ENCODE measurements around the gene PRRC2C. TPM values are rescaled to one million over a fixed set of nuclear protein-coding genes. Genes with fewer than 3 reads are reported as not detected.

PRRC2C gene
- total RNA-seq, 1 experiment from 2014 or later = 208 TPM

DNA sequence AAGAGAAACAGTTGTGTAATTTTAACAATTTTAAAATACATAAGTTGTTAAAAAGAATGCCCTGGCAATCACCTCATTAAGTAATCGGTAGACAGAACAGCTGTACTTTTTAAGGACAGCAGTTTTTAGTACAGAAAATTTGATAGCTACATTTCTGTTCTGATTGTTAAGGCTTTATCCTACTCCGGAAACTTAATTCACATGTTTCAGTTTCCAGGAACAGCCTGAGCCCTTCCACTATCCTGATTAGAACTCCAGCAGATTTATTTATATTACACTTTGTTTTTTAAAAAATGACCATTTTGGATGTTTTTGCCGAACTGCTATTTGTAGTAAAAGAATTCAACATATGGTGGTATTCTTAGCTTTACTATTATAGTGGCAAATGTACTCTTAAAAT, 8.7 kb downstream of the PRRC2C start:
- no peak for DNase-seq
- H3K4me3 ChIP-seq (ENCODE audit: low read depth, low read length) = no peak overlapping the region
- BruUV-seq (replicated peaks) = no TSS peak
- Mint-ChIP-seq H3K9me3 (ENCODE audit: unreplicated experiment) (no peaks in the 10 kb centered on the region), H3K36me3 (ENCODE audit: insufficient read depth, unreplicated experiment) (peaks cover 47% of the 10 kb centered on the region), H3K27ac (ENCODE audit: unreplicated experiment) (no peak overlapping the region), H3K27me3 (ENCODE audit: insufficient read depth, unreplicated experiment) (no peaks in the 10 kb centered on the region), H3K4me1 (ENCODE audit: low read depth, unreplicated experiment) (peaks cover 25% of the 10 kb centered on the region), H3K4me3 (ENCODE audit: unreplicated experiment) (no peak overlapping the region)
- ChIA-PET POLR2A (no interaction called here), CTCF (no interaction called here)
- intact Hi-C loops (cut with micrococcal nuclease; ENCODE audit: unreplicated experiment) = no loop called here
- no peaks in the 10 kb centered on the region for H3K27me3 ChIP-seq (replicated peaks; ENCODE audit: control insufficient read depth, insufficient read depth, low read length)
- peaks cover 8% of the 10 kb centered on the region; the same call in 1 of the 2 replicates for H3K4me1 ChIP-seq
- TF ChIP-seq, protein P1, sequence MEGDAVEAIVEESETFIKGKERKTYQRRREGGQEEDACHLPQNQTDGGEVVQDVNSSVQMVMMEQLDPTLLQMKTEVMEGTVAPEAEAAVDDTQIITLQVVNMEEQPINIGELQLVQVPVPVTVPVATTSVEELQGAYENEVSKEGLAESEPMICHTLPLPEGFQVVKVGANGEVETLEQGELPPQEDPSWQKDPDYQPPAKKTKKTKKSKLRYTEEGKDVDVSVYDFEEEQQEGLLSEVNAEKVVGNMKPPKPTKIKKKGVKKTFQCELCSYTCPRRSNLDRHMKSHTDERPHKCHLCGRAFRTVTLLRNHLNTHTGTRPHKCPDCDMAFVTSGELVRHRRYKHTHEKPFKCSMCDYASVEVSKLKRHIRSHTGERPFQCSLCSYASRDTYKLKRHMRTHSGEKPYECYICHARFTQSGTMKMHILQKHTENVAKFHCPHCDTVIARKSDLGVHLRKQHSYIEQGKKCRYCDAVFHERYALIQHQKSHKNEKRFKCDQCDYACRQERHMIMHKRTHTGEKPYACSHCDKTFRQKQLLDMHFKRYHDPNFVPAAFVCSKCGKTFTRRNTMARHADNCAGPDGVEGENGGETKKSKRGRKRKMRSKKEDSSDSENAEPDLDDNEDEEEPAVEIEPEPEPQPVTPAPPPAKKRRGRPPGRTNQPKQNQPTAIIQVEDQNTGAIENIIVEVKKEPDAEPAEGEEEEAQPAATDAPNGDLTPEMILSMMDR (IDR thresholded peaks at IDR 0.05; ENCODE audit: insufficient read depth in 1 of 2, low read depth in 1 of 2, low read length in 1 of 2, severe bottlenecking in 1 of 2, unreplicated experiment in 1 of 2) = no peak
- H3K9me3 ChIP-seq = no peaks in the 10 kb centered on the region
- H3K36me3 ChIP-seq (ENCODE audit: control insufficient read depth, insufficient read depth, low read length) = peaks cover 3% of the 10 kb centered on the region

DNA sequence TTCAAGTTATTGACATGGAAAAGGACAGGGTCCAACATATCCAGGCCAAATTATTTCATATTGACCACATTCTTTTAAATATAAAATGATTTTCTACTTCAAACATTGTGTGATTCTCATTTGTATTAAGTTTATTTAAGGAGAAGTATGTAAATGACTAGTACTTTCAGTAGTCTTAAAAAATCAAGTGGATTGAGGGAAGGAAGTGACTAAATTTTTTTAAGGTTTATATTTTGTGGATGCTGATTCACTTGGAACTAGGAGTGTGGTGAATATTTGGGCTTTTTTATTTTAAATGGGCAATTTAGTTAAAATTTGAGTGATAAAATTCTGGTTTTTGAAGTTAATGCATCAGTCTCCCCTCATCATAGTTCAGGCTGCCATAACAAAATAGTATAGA, 10.1 kb downstream of the PRRC2C start:
- Histone ChIP-seq H3K4me1 (peaks cover 9% of the 10 kb centered on the region; the same call in 1 of the 2 replicates), H3K9me3 (no peaks in the 10 kb centered on the region), H3K36me3 (ENCODE audit: control insufficient read depth, insufficient read depth, low read length) (peaks cover 3% of the 10 kb centered on the region), H3K4me3 (ENCODE audit: low read depth, low read length) (no peak overlapping the region), H3K27me3 (replicated peaks; ENCODE audit: control insufficient read depth, insufficient read depth, low read length) (no peaks in the 10 kb centered on the region)
- TF ChIP-seq, protein P1 (IDR thresholded peaks at IDR 0.05; ENCODE audit: insufficient read depth in 1 of 2, low read depth in 1 of 2, low read length in 1 of 2, severe bottlenecking in 1 of 2, unreplicated experiment in 1 of 2) = no peak
- intact Hi-C loops (cut with micrococcal nuclease; ENCODE audit: unreplicated experiment) = no loop called here
- DNase-seq = no peak
- no peak overlapping the region for H3K4me3 Mint-ChIP-seq (ENCODE audit: unreplicated experiment)
- no TSS peak for BruUV-seq (replicated peaks)
- POLR2A ChIA-PET = no interaction called here
- H3K27ac Mint-ChIP-seq (ENCODE audit: unreplicated experiment) = no peak overlapping the region
- CTCF ChIA-PET = no interaction called here
- no peaks in the 10 kb centered on the region for H3K27me3 Mint-ChIP-seq (ENCODE audit: insufficient read depth, unreplicated experiment)
- H3K4me1 Mint-ChIP-seq (ENCODE audit: low read depth, unreplicated experiment) = peaks cover 24% of the 10 kb centered on the region
- no peaks in the 10 kb centered on the region for H3K9me3 Mint-ChIP-seq (ENCODE audit: unreplicated experiment)
- peaks cover 46% of the 10 kb centered on the region for H3K36me3 Mint-ChIP-seq (ENCODE audit: insufficient read depth, unreplicated experiment)

DNA sequence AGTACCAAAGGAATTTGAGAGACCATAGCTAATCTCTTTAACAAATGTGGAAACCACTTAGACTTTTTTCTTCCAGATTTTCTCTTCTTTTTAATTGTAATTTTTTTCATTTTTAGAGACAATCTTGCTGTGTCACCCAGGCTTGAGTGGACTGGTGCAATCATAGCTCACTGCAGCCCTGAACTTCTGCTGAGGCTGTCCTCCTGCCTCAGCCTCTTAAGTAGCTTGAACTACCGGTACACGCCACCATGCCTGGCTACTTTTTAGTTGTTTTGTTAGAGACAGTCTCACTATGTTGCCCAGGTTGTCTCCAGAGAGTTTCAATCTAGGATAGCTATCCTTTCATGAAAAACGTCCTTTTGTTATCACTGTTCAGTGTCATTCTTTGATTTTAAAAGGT, 15.0 kb downstream of the PRRC2C start:
- no peak overlapping the region for H3K4me3 ChIP-seq (ENCODE audit: low read depth, low read length)
- no peaks in the 10 kb centered on the region for H3K27me3 ChIP-seq (replicated peaks; ENCODE audit: control insufficient read depth, insufficient read depth, low read length)
- DNase-seq = no peak
- POLR2A ChIA-PET = no interaction called here
- CTCF ChIA-PET = no interaction called here
- Mint-ChIP-seq H3K27ac (ENCODE audit: unreplicated experiment) (no peak overlapping the region), H3K4me3 (ENCODE audit: unreplicated experiment) (no peak overlapping the region), H3K9me3 (ENCODE audit: unreplicated experiment) (no peaks in the 10 kb centered on the region), H3K36me3 (ENCODE audit: insufficient read depth, unreplicated experiment) (peaks cover 70% of the 10 kb centered on the region), H3K27me3 (ENCODE audit: insufficient read depth, unreplicated experiment) (no peaks in the 10 kb centered on the region), H3K4me1 (ENCODE audit: low read depth, unreplicated experiment) (peaks cover 23% of the 10 kb centered on the region)
- H3K36me3 ChIP-seq (ENCODE audit: control insufficient read depth, insufficient read depth, low read length) = peaks cover 1% of the 10 kb centered on the region
- no peaks in the 10 kb centered on the region for H3K9me3 ChIP-seq
- H3K4me1 ChIP-seq = peaks cover 6% of the 10 kb centered on the region; the same call in 1 of the 2 replicates
- no TSS peak for BruUV-seq (replicated peaks)
- intact Hi-C loops (cut with micrococcal nuclease; ENCODE audit: unreplicated experiment) = no loop called here
- TF ChIP-seq, protein P1 (IDR thresholded peaks at IDR 0.05; ENCODE audit: insufficient read depth in 1 of 2, low read depth in 1 of 2, low read length in 1 of 2, severe bottlenecking in 1 of 2, unreplicated experiment in 1 of 2) = no peak

Data from Caco-2 (cell line).